Cardiac fibroblast (primary cell): Measurements from ENCODE around the gene ACKR4.
"Not testable (repeated sequence)": the region's sequence is repeated elsewhere in the genome, so short reads cannot be mapped to it uniquely, and the experiment has no call there.

Experiments used
- DNase-seq, 2 donors: peaks; one replicate each; pipeline versions ENCODE4 v3.0.0 to v3.0.0-alpha.2; 2010; ENCODE audit warnings: low read depth in 2 of 2
- H3K4me3 ChIP-seq, 2 donors: replicated peaks in 1 of 2; 1 replicate in 1 of 2; 2 replicates in 1 of 2; pipeline ENCODE4 v1.5.1; 2011; ENCODE audit warnings: low read depth in 2 of 2, low read length in 2 of 2, mild to moderate bottlenecking in 2 of 2, moderate library complexity in 1 of 2
- CTCF ChIP-seq: IDR thresholded peaks from one replicate; pipeline ENCODE4 v1.5.1; 2011; ENCODE audit warnings: low read depth, mild to moderate bottlenecking, low read length, inconsistent platforms

ACKR4 gene

GRCh38 chr3:132593947-132594323, 3.1 kb upstream of the ACKR4 start:
- peak; percentile 51 to 82 for DNase-seq
- no peak overlapping the region for H3K4me3 ChIP-seq
- no peak for TF ChIP-seq CTCF

- H3K4me3 ChIP-seq: no peak overlapping the region
- TF ChIP-seq CTCF: no peak
- DNase-seq: no peak
Observed at GRCh38 chr3:132594498-132594897, 2.6 kb upstream of the ACKR4 start.

- no peak for TF ChIP-seq CTCF
Observed at GRCh38 chr3:132595014-132595413, 2.1 kb upstream of the ACKR4 start.

GRCh38 chr3:132596326-132596725, 744 bp upstream of the ACKR4 start:
- no peak overlapping the region for H3K4me3 ChIP-seq
- DNase-seq: no peak

More at GRCh38 chr3:132595014-132595413, 2.1 kb upstream of the ACKR4 start:
- DNase-seq: peak; percentile 73 to 82
- no peak overlapping the region for H3K4me3 ChIP-seq

GRCh38 chr3:132597660-132598059, 590 bp downstream of the ACKR4 start:
- TF ChIP-seq CTCF: no peak
- no peak overlapping the region for H3K4me3 ChIP-seq
- no peak for DNase-seq

More at GRCh38 chr3:132596326-132596725, 744 bp upstream of the ACKR4 start:
- TF ChIP-seq CTCF: no peak

- no peak for TF ChIP-seq CTCF
- H3K4me3 ChIP-seq: no peak overlapping the region
- DNase-seq: no peak
Observed at GRCh38 chr3:132598181-132598580, 1.1 kb downstream of the ACKR4 start.

- not testable (repeated sequence) for DNase-seq, H3K4me3 ChIP-seq
Observed at GRCh38 chr3:132600614-132601013, 3.5 kb downstream of the ACKR4 start.
